Nephron (organoid): ENCODE results near the gene DNAH12.
"Not testable (repeated sequence)": the region's sequence is repeated elsewhere in the genome, so short reads cannot be mapped to it uniquely, and the experiment has no call there.

Experiments used
- H3K27ac Mint-ChIP-seq, 3 experiments: 2 replicates each; pipeline ENCODE4 v1.8.0; 2020; ENCODE audit warnings: mixed read lengths in 3 of 3, mild to moderate bottlenecking in 2 of 3, moderate library complexity in 1 of 3
- H3K27me3 Mint-ChIP-seq: 2 replicates; pipeline ENCODE4 v1.8.0; 2021; ENCODE audit warnings: low read depth, mild to moderate bottlenecking, moderate library complexity, mixed read lengths
- H3K36me3 Mint-ChIP-seq: 2 replicates; pipeline ENCODE4 v1.8.0; 2020; ENCODE audit warnings: low read depth, mixed read lengths
- H3K4me1 Mint-ChIP-seq: 2 replicates; pipeline ENCODE4 v1.8.0; 2020; ENCODE audit warnings: mixed read lengths
- H3K4me3 Mint-ChIP-seq, 3 experiments: 2 replicates each; pipeline ENCODE4 v1.8.0; 2020; ENCODE audit warnings: mild to moderate bottlenecking in 3 of 3, mixed read lengths in 3 of 3, moderate library complexity in 2 of 3
- H3K9me3 Mint-ChIP-seq: 2 replicates; pipeline ENCODE4 v1.8.0; 2020; ENCODE audit warnings: mixed read lengths
- TF ChIP-seq, protein P1 (sequence below), 3 experiments: fragments of 200-600 bp; sonication (generic); IDR thresholded peaks; one replicate each; pipeline ENCODE4 v1.5.0; 2021; ENCODE audit warnings: antibody characterized with exemption in 3 of 3; ENCODE audit not compliant: unreplicated experiment in 3 of 3

DNAH12 gene

DNA sequence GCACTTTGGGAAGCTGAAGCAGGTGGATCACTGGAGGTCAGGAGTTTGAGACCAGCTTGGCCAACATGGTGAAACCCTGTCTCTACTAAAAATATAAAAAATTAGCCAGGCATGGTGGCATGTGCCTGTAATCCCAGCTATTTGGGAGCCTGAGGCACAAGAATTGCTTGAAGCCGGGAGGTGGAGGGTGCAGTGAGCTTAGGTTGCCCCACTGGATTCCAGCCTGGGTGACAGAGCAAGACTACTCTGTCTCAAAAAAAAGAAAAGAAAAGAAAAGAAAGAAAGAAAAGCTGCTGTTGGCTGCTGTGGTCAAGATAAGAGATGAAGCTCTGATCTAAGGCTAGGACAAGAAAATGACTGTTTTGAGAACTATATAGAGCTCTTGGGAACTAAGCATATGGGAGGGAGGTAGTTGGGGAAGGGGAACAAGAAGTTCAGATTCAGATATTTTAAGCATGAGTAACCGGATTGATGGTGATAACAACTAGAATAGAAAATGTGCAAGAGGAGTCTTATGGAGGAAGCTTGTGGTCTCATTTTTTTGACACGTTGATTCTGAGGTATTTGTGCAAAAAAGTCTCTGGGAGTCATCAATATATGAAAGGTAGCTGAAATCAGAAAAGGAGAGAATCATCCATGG, 25.7 kb downstream of the DNAH12 start:
- Mint-ChIP-seq H3K4me1 (no peaks in the 10 kb centered on the region), H3K27me3 (peaks cover 7% of the 10 kb centered on the region), H3K9me3 (no peaks in the 10 kb centered on the region), H3K4me3 (no peak overlapping the region), H3K27ac (no peak overlapping the region), H3K36me3 (no peaks in the 10 kb centered on the region)
- TF ChIP-seq, protein P1, sequence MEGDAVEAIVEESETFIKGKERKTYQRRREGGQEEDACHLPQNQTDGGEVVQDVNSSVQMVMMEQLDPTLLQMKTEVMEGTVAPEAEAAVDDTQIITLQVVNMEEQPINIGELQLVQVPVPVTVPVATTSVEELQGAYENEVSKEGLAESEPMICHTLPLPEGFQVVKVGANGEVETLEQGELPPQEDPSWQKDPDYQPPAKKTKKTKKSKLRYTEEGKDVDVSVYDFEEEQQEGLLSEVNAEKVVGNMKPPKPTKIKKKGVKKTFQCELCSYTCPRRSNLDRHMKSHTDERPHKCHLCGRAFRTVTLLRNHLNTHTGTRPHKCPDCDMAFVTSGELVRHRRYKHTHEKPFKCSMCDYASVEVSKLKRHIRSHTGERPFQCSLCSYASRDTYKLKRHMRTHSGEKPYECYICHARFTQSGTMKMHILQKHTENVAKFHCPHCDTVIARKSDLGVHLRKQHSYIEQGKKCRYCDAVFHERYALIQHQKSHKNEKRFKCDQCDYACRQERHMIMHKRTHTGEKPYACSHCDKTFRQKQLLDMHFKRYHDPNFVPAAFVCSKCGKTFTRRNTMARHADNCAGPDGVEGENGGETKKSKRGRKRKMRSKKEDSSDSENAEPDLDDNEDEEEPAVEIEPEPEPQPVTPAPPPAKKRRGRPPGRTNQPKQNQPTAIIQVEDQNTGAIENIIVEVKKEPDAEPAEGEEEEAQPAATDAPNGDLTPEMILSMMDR (IDR thresholded peaks at IDR 0.05; ENCODE audit: unreplicated experiment in 3 of 3) = no peak

DNA sequence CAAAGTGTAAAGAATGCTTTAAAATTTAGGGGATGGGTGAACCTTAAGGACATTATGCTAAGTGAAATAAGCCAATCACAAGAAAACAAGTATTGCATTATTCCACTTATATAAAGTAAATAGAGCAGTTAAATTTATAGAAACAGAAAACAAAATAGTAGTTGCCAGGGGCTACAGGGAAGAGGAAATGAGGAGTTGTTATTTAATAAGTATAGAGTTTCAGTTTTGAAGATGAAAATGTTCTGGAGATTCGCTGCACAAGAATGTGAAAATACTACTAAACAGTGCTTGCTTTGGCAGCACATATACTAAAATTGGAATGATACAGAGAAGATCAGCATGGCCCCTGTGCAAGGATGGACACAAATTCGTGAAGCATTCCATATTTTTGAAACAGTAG, 32.0 kb downstream of the DNAH12 start:
- H3K27ac Mint-ChIP-seq = no peak overlapping the region
- no peaks in the 10 kb centered on the region for H3K36me3 Mint-ChIP-seq
- no peaks in the 10 kb centered on the region for H3K9me3 Mint-ChIP-seq
- H3K4me3 Mint-ChIP-seq = no peak overlapping the region
- no peaks in the 10 kb centered on the region for H3K4me1 Mint-ChIP-seq
- H3K27me3 Mint-ChIP-seq = peaks cover 7% of the 10 kb centered on the region
- TF ChIP-seq, protein P1 (IDR thresholded peaks at IDR 0.05; ENCODE audit: unreplicated experiment in 3 of 3) = no peak

DNA sequence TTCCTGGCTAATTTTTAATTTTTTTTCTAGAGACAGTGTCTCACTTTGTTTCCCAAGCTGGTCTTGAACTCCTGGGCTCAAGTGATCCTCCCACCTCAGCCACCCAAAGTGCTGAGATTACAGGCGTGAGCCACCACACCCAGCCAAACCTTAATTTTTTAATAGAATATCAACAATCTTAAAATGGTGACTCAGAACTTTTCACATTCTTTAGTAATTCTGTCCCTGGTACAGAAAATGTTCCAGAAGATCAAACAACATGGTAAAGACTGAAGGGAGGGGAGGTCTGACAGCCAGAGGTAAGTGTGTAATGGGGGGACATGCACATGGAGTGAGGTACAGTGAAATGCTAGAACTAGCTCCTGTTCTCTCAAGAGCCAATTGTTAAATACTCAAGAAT, 38.2 kb downstream of the DNAH12 start:
- no peak overlapping the region for H3K27ac Mint-ChIP-seq
- H3K27me3 Mint-ChIP-seq = no peaks in the 10 kb centered on the region
- TF ChIP-seq, protein P1 (IDR thresholded peaks at IDR 0.05; ENCODE audit: unreplicated experiment in 3 of 3) = no peak
- no peaks in the 10 kb centered on the region for H3K36me3 Mint-ChIP-seq
- no peak overlapping the region for H3K4me3 Mint-ChIP-seq
- H3K9me3 Mint-ChIP-seq = no peaks in the 10 kb centered on the region
- H3K4me1 Mint-ChIP-seq = no peaks in the 10 kb centered on the region

DNA sequence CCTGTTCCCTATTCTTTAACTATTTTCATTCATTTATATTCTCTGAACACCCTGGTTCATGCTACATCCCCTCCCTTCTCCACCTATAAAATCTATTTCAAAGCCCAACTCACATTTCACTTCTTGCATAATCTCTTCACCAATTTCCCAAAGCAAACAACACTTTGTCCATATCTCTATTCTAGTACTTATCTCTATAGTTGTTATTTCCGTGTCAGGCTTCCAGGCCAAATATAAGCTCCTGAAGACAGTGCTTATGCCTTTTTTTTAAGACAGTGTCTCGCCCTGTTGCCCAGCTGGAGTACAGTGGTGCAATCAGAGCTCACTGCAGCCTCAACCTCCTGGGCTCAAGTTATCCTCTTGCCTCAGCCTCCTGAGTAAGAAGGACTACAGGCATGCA, 43.6 kb downstream of the DNAH12 start:
- Mint-ChIP-seq H3K27me3 (no peaks in the 10 kb centered on the region), H3K4me3 (no peak overlapping the region), H3K4me1 (no peaks in the 10 kb centered on the region)

DNA sequence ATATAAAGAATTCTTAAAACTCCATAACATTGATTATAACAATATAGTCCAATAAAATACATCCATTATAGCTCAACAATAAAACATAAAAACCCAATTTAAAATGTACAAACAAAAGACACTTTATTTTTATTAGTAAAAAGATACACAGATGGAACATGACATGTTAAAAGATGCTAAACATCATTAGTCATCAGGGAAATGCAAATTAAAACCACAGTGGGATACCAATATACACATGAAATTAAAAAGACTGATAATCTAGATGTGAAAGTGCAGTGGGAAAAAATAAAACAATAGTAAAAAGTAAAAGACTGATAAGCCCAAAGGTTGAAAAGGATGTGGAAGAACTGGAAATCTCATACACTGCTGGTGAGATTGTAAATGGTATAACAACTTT, 46.2 kb downstream of the DNAH12 start:
- TF ChIP-seq, protein P1 (IDR thresholded peaks at IDR 0.05; ENCODE audit: unreplicated experiment in 3 of 3) = no peak
- H3K36me3 Mint-ChIP-seq = no peaks in the 10 kb centered on the region
- H3K27me3 Mint-ChIP-seq = no peaks in the 10 kb centered on the region
- H3K27ac Mint-ChIP-seq = no peak overlapping the region
- no peaks in the 10 kb centered on the region for H3K9me3 Mint-ChIP-seq
- no peaks in the 10 kb centered on the region for H3K4me1 Mint-ChIP-seq
- no peak overlapping the region for H3K4me3 Mint-ChIP-seq

More for the DNA sequence above, 43.6 kb downstream of the DNAH12 start:
- TF ChIP-seq, protein P1 (IDR thresholded peaks at IDR 0.05; ENCODE audit: unreplicated experiment in 3 of 3) = no peak
- Mint-ChIP-seq H3K36me3 (no peaks in the 10 kb centered on the region), H3K9me3 (no peaks in the 10 kb centered on the region), H3K27ac (no peak overlapping the region)

DNA sequence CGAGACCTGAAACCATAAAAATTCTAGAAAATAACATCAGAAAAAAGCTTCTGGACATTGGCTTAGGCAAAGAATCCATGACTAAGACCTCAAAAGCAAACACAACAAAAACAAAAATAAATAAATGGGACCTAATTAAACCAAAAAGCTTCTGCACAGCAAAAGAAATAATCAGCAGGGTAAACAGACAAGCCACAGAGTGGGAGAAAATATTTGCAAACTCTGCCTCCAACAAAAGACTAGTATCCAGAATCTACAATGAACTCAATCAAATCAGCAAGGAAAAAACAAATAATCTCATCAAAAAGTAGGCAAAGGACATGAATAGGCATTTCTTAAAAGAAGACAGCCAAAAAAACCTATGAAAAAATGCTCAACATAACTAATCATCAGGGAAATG, 59.6 kb downstream of the DNAH12 start:
- peaks cover 6% of the 10 kb centered on the region for H3K9me3 Mint-ChIP-seq
- TF ChIP-seq, protein P1 (IDR thresholded peaks at IDR 0.05; ENCODE audit: unreplicated experiment in 3 of 3) = no peak
- no peaks in the 10 kb centered on the region for H3K4me1 Mint-ChIP-seq
- H3K4me3 Mint-ChIP-seq = no peak overlapping the region
- no peaks in the 10 kb centered on the region for H3K27me3 Mint-ChIP-seq
- H3K36me3 Mint-ChIP-seq = no peaks in the 10 kb centered on the region
- no peak overlapping the region for H3K27ac Mint-ChIP-seq

DNA sequence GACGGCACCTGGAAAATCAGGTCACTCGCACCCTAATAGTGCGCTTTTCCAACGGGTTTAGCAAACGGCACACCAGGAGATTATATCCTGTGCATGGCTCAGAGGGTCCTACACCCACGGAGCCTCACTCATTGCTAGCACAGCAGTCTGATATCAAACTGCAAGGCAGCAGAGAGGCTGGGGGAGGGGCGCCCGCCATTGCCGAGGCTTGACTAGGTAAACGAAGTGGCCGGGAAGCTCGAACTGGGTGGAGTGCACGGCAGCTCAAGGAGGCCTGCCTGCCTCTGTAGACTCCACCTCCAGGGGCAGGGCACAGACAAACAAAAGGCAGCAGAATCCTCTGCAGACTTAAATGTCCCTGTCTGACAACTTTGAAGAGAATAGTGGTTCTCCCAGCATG, 67.0 kb downstream of the DNAH12 start:
- H3K36me3 Mint-ChIP-seq, H3K4me1 Mint-ChIP-seq, H3K27me3 Mint-ChIP-seq, H3K4me3 Mint-ChIP-seq, H3K27ac Mint-ChIP-seq: not testable (repeated sequence)
- peaks cover 28% of the 10 kb centered on the region for H3K9me3 Mint-ChIP-seq
